Mesendoderm (in vitro differentiated cells): ENCODE results near the gene ATP6V1G1.

Experiments used
- DNase-seq: peaks from one replicate; pipeline ENCODE4 v3.0.0; 2013
- H2AK5ac ChIP-seq: 2 replicates; pipeline ENCODE4 v1.6.1; 2013; ENCODE audit warnings: low read length, inconsistent platforms
- H2BK120ac ChIP-seq: 2 replicates; pipeline ENCODE4 v1.6.1; 2013; ENCODE audit warnings: low read depth, mild to moderate bottlenecking, low read length, moderate library complexity, mixed read lengths
- H2BK15ac ChIP-seq: replicated peaks from 2 replicates; pipeline ENCODE4 v1.6.1; 2013; ENCODE audit warnings: low read depth, mild to moderate bottlenecking, moderate library complexity
- H2BK5ac ChIP-seq: 2 replicates; pipeline ENCODE4 v1.6.1; 2013; ENCODE audit warnings: low read length, inconsistent platforms
- H3K18ac ChIP-seq: 2 replicates; pipeline ENCODE4 v1.6.1; 2013; ENCODE audit warnings: mild to moderate bottlenecking, low read length, mixed read lengths
- H3K23ac ChIP-seq: one replicate; pipeline ENCODE4 v1.6.1; 2013; ENCODE audit warnings: low read length
- H3K27ac ChIP-seq: 2 replicates; pipeline ENCODE4 v1.5.1; 2013; ENCODE audit warnings: low read depth, mild to moderate bottlenecking, inconsistent platforms, low read length, moderate library complexity
- H3K27me3 ChIP-seq: 2 replicates; pipeline ENCODE4 v1.6.1; 2013; ENCODE audit warnings: low read length, control low read depth, mild to moderate bottlenecking, inconsistent platforms; ENCODE audit not compliant: insufficient read depth, poor library complexity
- H3K36me3 ChIP-seq: 2 replicates; pipeline ENCODE4 v1.6.1; 2013; ENCODE audit warnings: low read length, inconsistent platforms; ENCODE audit not compliant: control insufficient read depth, insufficient read depth
- H3K4ac ChIP-seq: one replicate; pipeline ENCODE4 v1.6.1; 2013; ENCODE audit warnings: low read depth, mild to moderate bottlenecking, low read length, moderate library complexity
- H3K4me1 ChIP-seq: 2 replicates; pipeline ENCODE4 v1.6.1; 2013; ENCODE audit warnings: low read depth, low read length, inconsistent platforms; ENCODE audit not compliant: control insufficient read depth
- H3K4me2 ChIP-seq: 2 replicates; pipeline ENCODE4 v1.6.1; 2013; ENCODE audit warnings: low read length
- H3K4me3 ChIP-seq: 2 replicates; pipeline ENCODE4 v1.5.1; 2013; ENCODE audit warnings: mild to moderate bottlenecking, low read length
- H3K56ac ChIP-seq: one replicate; pipeline ENCODE4 v1.6.1; 2013; ENCODE audit warnings: low read length
- H3K79me1 ChIP-seq: 2 replicates; pipeline ENCODE4 v1.6.1; 2013; ENCODE audit warnings: low read length, inconsistent platforms
- H3K79me2 ChIP-seq: 2 replicates; pipeline ENCODE4 v1.6.1; 2013; ENCODE audit warnings: mild to moderate bottlenecking, low read length; ENCODE audit not compliant: control insufficient read depth, insufficient read depth
- H3K9ac ChIP-seq: 2 replicates; pipeline ENCODE4 v1.6.1; 2013; ENCODE audit warnings: low read length, inconsistent platforms
- H4K5ac ChIP-seq: one replicate; pipeline ENCODE4 v1.6.1; 2013; ENCODE audit warnings: low read length
- H4K8ac ChIP-seq: one replicate; pipeline ENCODE4 v1.6.1; 2013; ENCODE audit warnings: low read depth, mild to moderate bottlenecking, control low read depth, low read length, moderate library complexity
- WGBS: extraction: QIAGEN DNeasy Blood & Tissue Kit; methylation state at CpG from one replicate; pipeline ENCODE4 v1.1.7; 2013; ENCODE audit warnings: low lambda C conversion rate, missing lambda C conversion rate; ENCODE audit not compliant: insufficient coverage; ENCODE audit errors: extremely low coverage; 5-methylcytosine and 5-hydroxymethylcytosine counted together

Gene ATP6V1G1

DNA sequence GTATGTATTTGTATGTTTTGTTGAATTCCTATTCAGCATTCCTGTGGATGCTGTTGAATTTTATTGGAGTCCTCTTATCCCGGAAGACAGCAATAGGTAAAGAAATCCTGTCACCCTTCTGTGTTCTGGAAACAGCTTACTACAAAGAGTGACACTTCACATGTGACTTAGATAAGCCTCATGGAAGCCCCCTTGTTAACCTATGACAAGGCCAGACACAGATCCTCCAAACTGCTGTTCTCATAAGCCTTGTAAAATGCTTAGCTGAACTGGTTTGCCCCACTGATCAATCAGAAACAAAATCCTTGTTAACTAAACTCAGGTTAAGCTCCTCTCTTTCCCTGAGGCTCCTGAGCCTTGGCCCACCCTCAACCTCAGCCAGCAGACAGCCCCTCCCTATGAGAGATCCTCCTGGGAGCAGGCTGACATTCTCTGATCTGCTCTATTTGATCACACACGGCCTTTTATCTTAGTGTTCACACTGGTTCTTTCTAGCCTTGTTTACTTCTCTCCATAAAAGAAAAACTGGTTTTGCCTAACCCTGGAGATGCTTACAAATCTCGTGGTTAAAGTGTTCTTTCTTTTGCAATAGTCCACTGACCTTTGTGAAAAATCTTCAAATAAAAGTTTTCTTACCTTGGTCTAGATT lies 29.4 kb upstream of the ATP6V1G1 start:
- Histone ChIP-seq H3K27me3 (no peaks in the 10 kb centered on the region), H3K4me1 (no peaks in the 10 kb centered on the region), H2BK15ac (no peak overlapping the region), H3K79me2 (no peaks in the 10 kb centered on the region), H4K5ac (no peak overlapping the region), H3K4me3 (no peak overlapping the region), H3K9ac (no peak overlapping the region), H2AK5ac (no peak overlapping the region), H2BK120ac (no peak overlapping the region), H3K4me2 (no peak overlapping the region), H3K79me1 (no peaks in the 10 kb centered on the region), H2BK5ac (no peak overlapping the region), H3K18ac (no peak overlapping the region), H3K27ac (no peak overlapping the region), H3K4ac (no peak overlapping the region), H3K56ac (no peak overlapping the region), H4K8ac (no peak overlapping the region), H3K36me3 (no peaks in the 10 kb centered on the region), H3K23ac (no peak overlapping the region)
- peak; percentile 21 for DNase-seq
- WGBS: no CpG with 5 or more reads among the region's 3 CpGs

DNA sequence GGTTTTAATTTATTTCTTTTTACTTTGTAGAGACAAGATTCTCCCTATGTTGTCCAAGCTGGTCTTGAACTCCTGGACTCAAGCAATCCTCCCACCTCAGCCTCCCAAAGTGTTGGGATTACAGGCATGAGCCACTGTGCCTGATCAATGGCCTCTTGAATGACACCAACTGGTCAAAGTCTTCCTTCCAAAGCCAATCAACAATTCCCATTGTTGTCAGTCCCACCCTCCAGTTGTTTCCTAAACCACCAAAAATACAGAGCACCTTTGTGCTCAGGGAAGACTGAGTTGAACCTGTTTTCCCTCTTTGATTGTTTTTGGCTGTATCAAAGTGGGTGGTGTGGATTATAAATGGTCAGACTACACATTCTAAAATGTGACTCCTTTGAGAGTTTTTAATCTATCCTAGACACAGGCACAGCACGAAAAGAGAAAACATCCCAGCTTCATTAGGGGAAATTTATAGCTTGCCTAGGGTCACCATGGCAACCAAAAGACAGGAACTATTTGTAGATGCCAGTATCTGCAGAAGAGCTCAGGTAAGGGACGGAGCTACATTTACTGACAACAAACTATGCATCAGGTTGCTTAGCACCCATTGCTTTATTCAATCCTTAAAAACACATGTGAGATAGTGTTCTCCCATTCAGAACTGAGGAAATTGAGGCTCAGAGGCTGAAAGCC lies 27.6 kb upstream of the ATP6V1G1 start:
- Histone ChIP-seq H3K23ac (no peak overlapping the region), H2AK5ac (no peak overlapping the region), H3K9ac (no peak overlapping the region), H2BK15ac (no peak overlapping the region), H3K79me1 (no peaks in the 10 kb centered on the region), H3K27me3 (no peaks in the 10 kb centered on the region), H4K8ac (no peak overlapping the region), H4K5ac (no peak overlapping the region), H3K4me2 (no peak overlapping the region), H3K27ac (no peak overlapping the region), H3K4ac (no peak overlapping the region), H3K4me1 (no peaks in the 10 kb centered on the region), H3K18ac (no peak overlapping the region), H3K56ac (no peak overlapping the region), H3K36me3 (no peaks in the 10 kb centered on the region), H3K79me2 (no peaks in the 10 kb centered on the region), H3K4me3 (no peak overlapping the region), H2BK120ac (no peak overlapping the region), H2BK5ac (no peak overlapping the region)
- DNase-seq: peak; percentile 38
- no CpG with 5 or more reads among the region's 2 CpGs for WGBS

DNA sequence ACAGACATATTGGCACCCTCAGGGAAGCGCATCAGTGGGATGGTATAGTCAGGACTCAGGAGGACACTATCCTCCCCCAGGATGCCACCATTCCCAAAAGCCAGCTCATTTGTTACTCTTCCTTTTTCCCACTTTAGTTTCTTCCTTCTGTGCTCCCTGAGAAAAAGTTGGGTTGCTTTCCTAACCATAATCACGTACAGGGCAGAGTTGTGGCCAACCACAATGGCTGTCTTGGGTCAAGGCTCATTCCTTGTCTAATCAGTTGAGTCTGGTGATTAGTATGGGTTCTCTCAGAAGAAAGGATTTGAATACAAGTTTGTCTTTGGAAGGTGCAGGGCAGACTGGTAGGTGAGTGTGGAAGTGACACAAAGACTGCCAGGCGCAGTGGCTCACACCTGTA lies 26.6 kb upstream of the ATP6V1G1 start:
- no peaks in the 10 kb centered on the region for H3K79me2 ChIP-seq
- no peak overlapping the region for H2AK5ac ChIP-seq
- H3K4me1 ChIP-seq: no peaks in the 10 kb centered on the region
- no peak overlapping the region for H2BK5ac ChIP-seq
- no peak overlapping the region for H3K23ac ChIP-seq
- H2BK120ac ChIP-seq: no peak overlapping the region
- H3K4me3 ChIP-seq: no peak overlapping the region
- no peaks in the 10 kb centered on the region for H3K36me3 ChIP-seq
- no peaks in the 10 kb centered on the region for H3K27me3 ChIP-seq
- no peak overlapping the region for H4K8ac ChIP-seq
- no CpG with 5 or more reads among the region's 3 CpGs for WGBS
- no peak overlapping the region for H3K27ac ChIP-seq
- DNase-seq: no peak
- no peak overlapping the region for H3K4ac ChIP-seq
- H2BK15ac ChIP-seq: no peak overlapping the region
- H3K56ac ChIP-seq: no peak overlapping the region
- H3K79me1 ChIP-seq: no peaks in the 10 kb centered on the region
- H3K9ac ChIP-seq: no peak overlapping the region
- no peak overlapping the region for H4K5ac ChIP-seq
- H3K4me2 ChIP-seq: no peak overlapping the region
- H3K18ac ChIP-seq: no peak overlapping the region

DNA sequence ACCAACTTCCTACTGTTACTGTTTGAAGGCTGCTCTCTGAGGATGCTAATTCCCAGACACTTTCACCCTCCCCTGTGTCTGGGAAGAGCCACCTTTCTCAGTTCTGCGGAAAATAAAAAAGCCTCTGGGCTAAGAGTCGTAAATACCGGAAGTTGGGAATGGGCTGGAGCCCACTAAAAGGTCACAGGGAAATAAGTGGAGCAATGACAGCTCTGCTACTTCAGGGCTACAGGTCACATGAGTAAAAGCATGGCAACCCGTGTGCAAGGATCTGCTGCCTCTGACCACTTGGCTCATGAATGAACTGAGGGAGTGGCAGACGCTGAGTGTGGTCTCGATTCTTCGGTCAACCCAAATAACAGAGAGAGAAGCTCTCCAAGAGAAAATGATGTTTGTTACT lies 25.8 kb upstream of the ATP6V1G1 start:
- Histone ChIP-seq H3K27me3 (no peaks in the 10 kb centered on the region), H2AK5ac (no peak overlapping the region), H3K4me2 (no peak overlapping the region), H2BK5ac (no peak overlapping the region), H4K8ac (no peak overlapping the region), H3K23ac (no peak overlapping the region), H3K27ac (no peak overlapping the region), H2BK15ac (no peak overlapping the region), H4K5ac (no peak overlapping the region), H3K9ac (no peak overlapping the region), H3K79me1 (no peaks in the 10 kb centered on the region), H3K4me1 (no peaks in the 10 kb centered on the region), H3K4ac (no peak overlapping the region), H3K79me2 (no peaks in the 10 kb centered on the region), H3K36me3 (no peaks in the 10 kb centered on the region), H2BK120ac (no peak overlapping the region), H3K4me3 (no peak overlapping the region), H3K18ac (no peak overlapping the region), H3K56ac (no peak overlapping the region)
- no peak for DNase-seq
- no CpG with 5 or more reads among the region's 7 CpGs for WGBS

DNA sequence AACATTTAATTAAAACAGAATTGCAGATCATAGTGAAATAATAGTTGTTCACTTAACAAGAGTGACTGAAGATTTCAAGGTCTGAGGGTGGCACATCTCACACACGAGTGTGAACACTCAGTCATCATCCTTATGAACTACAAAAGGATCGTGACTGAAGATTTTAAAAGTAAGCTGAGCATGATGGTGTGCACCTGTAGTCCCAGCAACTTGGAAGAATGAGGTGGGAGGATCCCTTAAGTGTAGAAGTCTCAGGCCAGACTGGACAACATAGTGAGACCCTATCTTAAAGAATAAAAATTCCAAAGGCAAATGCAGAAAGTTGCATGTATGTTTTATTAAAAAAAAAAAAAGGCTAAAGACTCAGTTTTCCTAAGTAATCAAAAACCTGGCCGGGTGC lies 22.4 kb upstream of the ATP6V1G1 start:
- Histone ChIP-seq H3K4me3 (no peak overlapping the region), H3K4ac (no peak overlapping the region), H3K18ac (no peak overlapping the region), H3K36me3 (no peaks in the 10 kb centered on the region), H3K56ac (no peak overlapping the region), H3K79me1 (no peaks in the 10 kb centered on the region), H4K5ac (no peak overlapping the region), H2BK5ac (no peak overlapping the region), H3K4me2 (no peak overlapping the region), H2BK15ac (no peak overlapping the region), H3K79me2 (no peaks in the 10 kb centered on the region), H3K9ac (no peak overlapping the region), H4K8ac (no peak overlapping the region), H3K27ac (no peak overlapping the region), H2BK120ac (no peak overlapping the region), H3K23ac (no peak overlapping the region), H3K27me3 (no peaks in the 10 kb centered on the region), H3K4me1 (no peaks in the 10 kb centered on the region), H2AK5ac (no peak overlapping the region)
- no peak for DNase-seq
- WGBS: no CpG with 5 or more reads among the region's 3 CpGs

DNA sequence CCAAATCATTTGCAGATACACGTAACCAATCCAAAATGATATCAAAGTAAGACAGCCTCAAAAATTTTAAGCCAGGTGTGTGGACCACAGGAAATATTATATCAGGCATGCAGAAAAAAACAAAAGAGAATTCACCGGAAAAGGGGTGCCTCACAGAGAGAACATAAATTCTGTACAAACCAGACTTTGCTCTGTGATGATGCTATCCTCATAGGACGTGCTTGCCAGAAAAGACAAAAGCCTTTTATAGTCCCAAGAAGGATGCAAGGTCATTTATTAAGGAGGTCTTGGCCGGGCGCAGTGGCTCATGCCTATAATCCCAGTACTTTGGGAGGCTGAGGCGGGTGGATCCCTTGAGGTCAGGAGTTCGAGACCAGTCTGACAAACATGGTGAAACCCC lies 16.8 kb upstream of the ATP6V1G1 start:
- H3K4me2 ChIP-seq: no peak overlapping the region
- no peak overlapping the region for H2BK15ac ChIP-seq
- no peak overlapping the region for H3K56ac ChIP-seq
- no peak overlapping the region for H2AK5ac ChIP-seq
- no peak for DNase-seq
- no peaks in the 10 kb centered on the region for H3K27me3 ChIP-seq
- H3K79me1 ChIP-seq: no peaks in the 10 kb centered on the region
- no peak overlapping the region for H3K18ac ChIP-seq
- no peaks in the 10 kb centered on the region for H3K79me2 ChIP-seq
- no peak overlapping the region for H4K5ac ChIP-seq
- H2BK5ac ChIP-seq: no peak overlapping the region
- H3K4me3 ChIP-seq: no peak overlapping the region
- no peak overlapping the region for H3K4ac ChIP-seq
- no peak overlapping the region for H4K8ac ChIP-seq
- no peaks in the 10 kb centered on the region for H3K4me1 ChIP-seq
- no peak overlapping the region for H3K9ac ChIP-seq
- H2BK120ac ChIP-seq: no peak overlapping the region
- no peaks in the 10 kb centered on the region for H3K36me3 ChIP-seq
- no CpG with 5 or more reads among the region's 7 CpGs for WGBS
- H3K23ac ChIP-seq: no peak overlapping the region
- no peak overlapping the region for H3K27ac ChIP-seq
